Measurements from ENCODE around the gene AKR1B15.

DNA sequence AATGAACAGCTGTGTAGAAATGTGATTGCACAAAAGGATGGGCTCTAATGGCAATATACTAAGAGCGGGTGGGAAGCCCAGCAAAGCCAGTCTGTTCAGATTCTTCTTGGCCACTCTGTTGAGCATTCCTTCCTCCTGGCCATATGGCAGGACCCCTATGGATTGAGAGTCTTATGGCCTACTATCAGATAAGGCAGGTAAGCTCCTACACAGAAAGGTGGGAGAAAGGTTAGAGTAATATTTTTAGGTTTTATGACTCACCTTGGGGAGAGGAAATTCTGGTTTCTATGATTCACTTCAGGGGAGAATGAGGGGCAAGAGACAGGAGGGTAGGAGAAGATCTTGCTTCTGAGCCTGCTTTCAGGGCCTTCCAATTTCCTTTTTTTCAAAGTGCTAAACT lies 36.6 kb upstream of the AKR1B15 start:
- no peak for TF ChIP-seq POLR2A (IDR thresholded peaks at IDR 0.05)
- TF ChIP-seq CTCF (IDR thresholded peaks at IDR 0.05), result no peak
